ENCODE results near the gene SERTM1. TPM values are rescaled to one million over a fixed set of nuclear protein-coding genes. Genes with fewer than 3 reads are reported as not detected.

The SERTM1 gene
- total and polyA plus RNA-seq, 4 donors = not detected

DNA sequence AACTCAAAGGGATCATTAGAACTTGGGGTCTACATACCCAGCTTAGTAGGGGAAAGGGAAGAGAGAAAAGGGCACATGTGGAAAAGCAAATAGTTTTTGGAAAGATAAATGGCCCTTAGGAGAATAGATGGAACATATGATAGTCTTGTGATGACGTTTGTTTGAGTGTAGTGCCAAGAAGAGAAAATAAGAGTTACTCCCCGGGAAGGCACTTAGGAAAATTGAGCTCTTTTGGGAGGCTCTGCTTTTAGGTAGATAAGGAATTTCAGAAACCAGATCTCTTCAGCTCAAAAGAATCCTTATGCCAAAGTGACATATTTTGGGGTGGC, 44.8 kb upstream of the SERTM1 start:
- Histone ChIP-seq H3K27me3 (ENCODE audit: control insufficient read depth in 4 of 4, insufficient read depth in 4 of 4, low read length in 3 of 4) (no peaks in the 10 kb centered on the region), H3K27ac (ENCODE audit: low read depth in 1 of 2, low read length in 2 of 2) (no peak overlapping the region), H3K9ac (ENCODE audit: low read depth in 1 of 2, low read length in 2 of 2) (no peak overlapping the region), H3K4me3 (ENCODE audit: low read depth in 1 of 3, low read length in 3 of 3) (no peak overlapping the region), H3K9me3 (ENCODE audit: control insufficient read depth in 4 of 4, low read length in 3 of 4) (no peaks in the 10 kb centered on the region), H3K4me1 (ENCODE audit: control insufficient read depth in 4 of 4, insufficient read depth in 4 of 4, low read length in 3 of 4) (no peaks in the 10 kb centered on the region), H3K36me3 (ENCODE audit: control insufficient read depth in 4 of 4, insufficient read depth in 3 of 4, low read depth in 1 of 4, low read length in 3 of 4) (no peaks in the 10 kb centered on the region)
- WGBS = 48% methylated on average over 2 of the region's 2 CpGs
- TF ChIP-seq EGR1 (IDR thresholded peaks at IDR 0.05; ENCODE audit: low read depth in 2 of 2) (no peak), FOXA1 (IDR thresholded peaks at IDR 0.05) (no peak), RXRA (IDR thresholded peaks at IDR 0.05) (no peak), TAF1 (conservative IDR thresholded peaks at IDR 0.05) (no peak), NR2F2 (IDR thresholded peaks at IDR 0.05) (no peak), SP1 (IDR thresholded peaks at IDR 0.05) (no peak), JUND (IDR thresholded peaks at IDR 0.05) (no peak), FOXA2 (IDR thresholded peaks at IDR 0.05) (no peak), RAD21 (IDR thresholded peaks at IDR 0.05) (no peak)
- TF ChIP-seq, protein P1, sequence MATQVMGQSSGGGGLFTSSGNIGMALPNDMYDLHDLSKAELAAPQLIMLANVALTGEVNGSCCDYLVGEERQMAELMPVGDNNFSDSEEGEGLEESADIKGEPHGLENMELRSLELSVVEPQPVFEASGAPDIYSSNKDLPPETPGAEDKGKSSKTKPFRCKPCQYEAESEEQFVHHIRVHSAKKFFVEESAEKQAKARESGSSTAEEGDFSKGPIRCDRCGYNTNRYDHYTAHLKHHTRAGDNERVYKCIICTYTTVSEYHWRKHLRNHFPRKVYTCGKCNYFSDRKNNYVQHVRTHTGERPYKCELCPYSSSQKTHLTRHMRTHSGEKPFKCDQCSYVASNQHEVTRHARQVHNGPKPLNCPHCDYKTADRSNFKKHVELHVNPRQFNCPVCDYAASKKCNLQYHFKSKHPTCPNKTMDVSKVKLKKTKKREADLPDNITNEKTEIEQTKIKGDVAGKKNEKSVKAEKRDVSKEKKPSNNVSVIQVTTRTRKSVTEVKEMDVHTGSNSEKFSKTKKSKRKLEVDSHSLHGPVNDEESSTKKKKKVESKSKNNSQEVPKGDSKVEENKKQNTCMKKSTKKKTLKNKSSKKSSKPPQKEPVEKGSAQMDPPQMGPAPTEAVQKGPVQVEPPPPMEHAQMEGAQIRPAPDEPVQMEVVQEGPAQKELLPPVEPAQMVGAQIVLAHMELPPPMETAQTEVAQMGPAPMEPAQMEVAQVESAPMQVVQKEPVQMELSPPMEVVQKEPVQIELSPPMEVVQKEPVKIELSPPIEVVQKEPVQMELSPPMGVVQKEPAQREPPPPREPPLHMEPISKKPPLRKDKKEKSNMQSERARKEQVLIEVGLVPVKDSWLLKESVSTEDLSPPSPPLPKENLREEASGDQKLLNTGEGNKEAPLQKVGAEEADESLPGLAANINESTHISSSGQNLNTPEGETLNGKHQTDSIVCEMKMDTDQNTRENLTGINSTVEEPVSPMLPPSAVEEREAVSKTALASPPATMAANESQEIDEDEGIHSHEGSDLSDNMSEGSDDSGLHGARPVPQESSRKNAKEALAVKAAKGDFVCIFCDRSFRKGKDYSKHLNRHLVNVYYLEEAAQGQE (IDR thresholded peaks at IDR 0.05) = no peak
- TF ChIP-seq, protein P2, sequence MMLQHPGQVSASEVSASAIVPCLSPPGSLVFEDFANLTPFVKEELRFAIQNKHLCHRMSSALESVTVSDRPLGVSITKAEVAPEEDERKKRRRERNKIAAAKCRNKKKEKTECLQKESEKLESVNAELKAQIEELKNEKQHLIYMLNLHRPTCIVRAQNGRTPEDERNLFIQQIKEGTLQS (IDR thresholded peaks at IDR 0.05) = no peak
- TF ChIP-seq, protein P3, sequence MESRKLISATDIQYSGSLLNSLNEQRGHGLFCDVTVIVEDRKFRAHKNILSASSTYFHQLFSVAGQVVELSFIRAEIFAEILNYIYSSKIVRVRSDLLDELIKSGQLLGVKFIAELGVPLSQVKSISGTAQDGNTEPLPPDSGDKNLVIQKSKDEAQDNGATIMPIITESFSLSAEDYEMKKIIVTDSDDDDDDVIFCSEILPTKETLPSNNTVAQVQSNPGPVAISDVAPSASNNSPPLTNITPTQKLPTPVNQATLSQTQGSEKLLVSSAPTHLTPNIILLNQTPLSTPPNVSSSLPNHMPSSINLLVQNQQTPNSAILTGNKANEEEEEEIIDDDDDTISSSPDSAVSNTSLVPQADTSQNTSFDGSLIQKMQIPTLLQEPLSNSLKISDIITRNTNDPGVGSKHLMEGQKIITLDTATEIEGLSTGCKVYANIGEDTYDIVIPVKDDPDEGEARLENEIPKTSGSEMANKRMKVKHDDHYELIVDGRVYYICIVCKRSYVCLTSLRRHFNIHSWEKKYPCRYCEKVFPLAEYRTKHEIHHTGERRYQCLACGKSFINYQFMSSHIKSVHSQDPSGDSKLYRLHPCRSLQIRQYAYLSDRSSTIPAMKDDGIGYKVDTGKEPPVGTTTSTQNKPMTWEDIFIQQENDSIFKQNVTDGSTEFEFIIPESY (IDR thresholded peaks at IDR 0.05) = no peak
- DNase-seq (ENCODE audit: low spot score) = no peak

DNA sequence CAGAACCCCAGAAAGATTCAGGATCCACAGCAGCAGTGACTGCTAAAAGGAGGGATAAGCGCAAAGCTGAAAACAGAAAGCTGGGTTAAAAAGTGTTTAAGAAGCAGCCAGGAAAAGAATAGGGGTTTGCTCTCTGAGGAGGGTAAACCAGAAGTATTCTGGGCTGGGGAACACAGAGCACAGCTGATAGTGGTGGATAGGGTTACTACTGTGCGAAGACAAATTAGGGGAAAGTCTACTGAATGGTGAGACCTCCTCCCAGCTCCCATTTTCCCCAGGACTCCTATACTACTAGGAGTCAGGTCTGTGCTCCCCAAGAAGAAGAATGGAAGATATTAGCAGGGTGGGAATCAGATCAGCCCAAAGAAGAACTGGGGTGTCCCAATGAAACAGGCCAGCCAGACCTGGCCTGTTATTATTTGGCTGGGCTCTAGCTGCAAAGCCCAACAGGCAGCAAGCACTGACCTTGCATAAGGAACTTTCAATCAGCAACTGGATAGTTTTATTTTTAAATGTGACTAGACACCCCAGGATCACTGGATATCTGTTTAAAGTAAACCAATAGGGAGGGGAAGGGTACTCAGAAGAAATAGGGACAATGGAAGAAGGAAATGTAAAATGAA, 43.5 kb upstream of the SERTM1 start:
- Histone ChIP-seq H3K4me3 (ENCODE audit: low read depth in 1 of 3, low read length in 3 of 3) (no peak overlapping the region), H3K36me3 (ENCODE audit: control insufficient read depth in 4 of 4, insufficient read depth in 3 of 4, low read depth in 1 of 4, low read length in 3 of 4) (no peaks in the 10 kb centered on the region), H3K27ac (ENCODE audit: low read depth in 1 of 2, low read length in 2 of 2) (no peak overlapping the region), H3K9ac (ENCODE audit: low read depth in 1 of 2, low read length in 2 of 2) (no peak overlapping the region), H3K4me1 (ENCODE audit: control insufficient read depth in 4 of 4, insufficient read depth in 4 of 4, low read length in 3 of 4) (no peaks in the 10 kb centered on the region), H3K9me3 (ENCODE audit: control insufficient read depth in 4 of 4, low read length in 3 of 4) (no peaks in the 10 kb centered on the region), H3K27me3 (ENCODE audit: control insufficient read depth in 4 of 4, insufficient read depth in 4 of 4, low read length in 3 of 4) (no peaks in the 10 kb centered on the region)
- 82% methylated on average over 2 of the region's 2 CpGs for WGBS
- DNase-seq (ENCODE audit: low spot score) = no peak
- TF ChIP-seq TAF1 (conservative IDR thresholded peaks at IDR 0.05) (no peak), HNF4A (conservative IDR thresholded peaks at IDR 0.05) (no peak), RAD21 (IDR thresholded peaks at IDR 0.05) (no peak), GABPA (IDR thresholded peaks at IDR 0.05 in 1 of 2, conservative IDR thresholded peaks at IDR 0.05 in 1 of 2) (no peak), SP1 (IDR thresholded peaks at IDR 0.05) (no peak), YY1 (IDR thresholded peaks at IDR 0.05) (no peak), FOXA2 (IDR thresholded peaks at IDR 0.05) (no peak), FOXA1 (IDR thresholded peaks at IDR 0.05) (no peak), RXRA (IDR thresholded peaks at IDR 0.05) (no peak), NR2F2 (IDR thresholded peaks at IDR 0.05) (no peak), JUND (IDR thresholded peaks at IDR 0.05) (no peak)
- TF ChIP-seq, protein P2 (IDR thresholded peaks at IDR 0.05) = no peak
- TF ChIP-seq, protein P4, sequence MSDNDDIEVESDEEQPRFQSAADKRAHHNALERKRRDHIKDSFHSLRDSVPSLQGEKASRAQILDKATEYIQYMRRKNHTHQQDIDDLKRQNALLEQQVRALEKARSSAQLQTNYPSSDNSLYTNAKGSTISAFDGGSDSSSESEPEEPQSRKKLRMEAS (IDR thresholded peaks at IDR 0.05) = no peak
- TF ChIP-seq, protein P3 (IDR thresholded peaks at IDR 0.05) = no peak
- TF ChIP-seq, protein P5, sequence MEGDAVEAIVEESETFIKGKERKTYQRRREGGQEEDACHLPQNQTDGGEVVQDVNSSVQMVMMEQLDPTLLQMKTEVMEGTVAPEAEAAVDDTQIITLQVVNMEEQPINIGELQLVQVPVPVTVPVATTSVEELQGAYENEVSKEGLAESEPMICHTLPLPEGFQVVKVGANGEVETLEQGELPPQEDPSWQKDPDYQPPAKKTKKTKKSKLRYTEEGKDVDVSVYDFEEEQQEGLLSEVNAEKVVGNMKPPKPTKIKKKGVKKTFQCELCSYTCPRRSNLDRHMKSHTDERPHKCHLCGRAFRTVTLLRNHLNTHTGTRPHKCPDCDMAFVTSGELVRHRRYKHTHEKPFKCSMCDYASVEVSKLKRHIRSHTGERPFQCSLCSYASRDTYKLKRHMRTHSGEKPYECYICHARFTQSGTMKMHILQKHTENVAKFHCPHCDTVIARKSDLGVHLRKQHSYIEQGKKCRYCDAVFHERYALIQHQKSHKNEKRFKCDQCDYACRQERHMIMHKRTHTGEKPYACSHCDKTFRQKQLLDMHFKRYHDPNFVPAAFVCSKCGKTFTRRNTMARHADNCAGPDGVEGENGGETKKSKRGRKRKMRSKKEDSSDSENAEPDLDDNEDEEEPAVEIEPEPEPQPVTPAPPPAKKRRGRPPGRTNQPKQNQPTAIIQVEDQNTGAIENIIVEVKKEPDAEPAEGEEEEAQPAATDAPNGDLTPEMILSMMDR (IDR thresholded peaks at IDR 0.05; ENCODE audit: low read depth, low read length, missing input control) = no peak
- TF ChIP-seq, protein P1 (IDR thresholded peaks at IDR 0.05) = no peak
